SK-N-SH treated with all-trans-retinoic acid at 6 μM for 48 hours (cell line): ENCODE results near the gene BICDL1.
"Not testable (repeated sequence)": the region's sequence is repeated elsewhere in the genome, so short reads cannot be mapped to it uniquely, and the experiment has no call there.

Experiments
- ATAC-seq: fragments of 200-7000 bp; cut with Tn5 transposase; 3 replicates; pipeline ENCODE4 v1.9.1; 2020; ENCODE audit warnings: mild to moderate bottlenecking, moderate library complexity
- ARNTL ChIP-seq: fragments of 450-650 bp; formaldehyde crosslinking; IDR thresholded peaks from 2 replicates; pipeline ENCODE4 v1.5.0; 2020; ENCODE audit warnings: low read depth, mild to moderate bottlenecking, moderate library complexity, borderline replicate concordance
- BACH2 ChIP-seq: fragments of 250-450 bp; sonication (Bioruptor Pico); IDR thresholded peaks from 2 replicates; pipeline ENCODE4 v1.9.0; 2021; ENCODE audit warnings: mild to moderate bottlenecking, borderline replicate concordance
- CREB5 ChIP-seq: fragments of 250-450 bp; sonication (Bioruptor Pico); IDR thresholded peaks from 2 replicates; pipeline ENCODE4 v1.5.1; 2020; ENCODE audit warnings: low read depth, mild to moderate bottlenecking, moderate library complexity
- CSDC2 ChIP-seq: fragments of 250-450 bp; sonication (Bioruptor Pico); IDR thresholded peaks from 2 replicates; pipeline ENCODE4 v1.5.0; 2020; ENCODE audit warnings: mild to moderate bottlenecking, moderate library complexity
- CSRNP3 ChIP-seq: fragments of 250-450 bp; sonication (Bioruptor Pico); IDR thresholded peaks from 2 replicates; pipeline ENCODE4 v1.5.1; 2021; ENCODE audit warnings: mild to moderate bottlenecking, moderate library complexity
- ESRRG ChIP-seq: fragments of 250-450 bp; sonication (Bioruptor Pico); IDR thresholded peaks from 2 replicates; pipeline ENCODE4 v1.6.1; 2021; ENCODE audit warnings: mild to moderate bottlenecking
- GLIS3 ChIP-seq: fragments of 250-450 bp; sonication (Bioruptor Pico); IDR thresholded peaks from 2 replicates; pipeline ENCODE4 v1.5.0; 2020; ENCODE audit warnings: mild to moderate bottlenecking, moderate library complexity
- ISL1 ChIP-seq: fragments of 250-450 bp; sonication (Bioruptor Pico); IDR thresholded peaks from 2 replicates; pipeline ENCODE4 v2.1.2; 2022; ENCODE audit warnings: mild to moderate bottlenecking, moderate library complexity
- OSR1 ChIP-seq: fragments of 250-450 bp; sonication (Bioruptor Pico); IDR thresholded peaks from 2 replicates; pipeline ENCODE4 v1.8.0; 2022; ENCODE audit warnings: moderate library complexity, mild to moderate bottlenecking, inconsistent platforms
- PATZ1 ChIP-seq: fragments of 250-450 bp; sonication (Bioruptor Pico); IDR thresholded peaks from 2 replicates; pipeline ENCODE4 v1.8.0; 2020; ENCODE audit warnings: mild to moderate bottlenecking, moderate library complexity, borderline replicate concordance
- POU6F1 ChIP-seq: fragments of 250-450 bp; sonication (Bioruptor Pico); IDR thresholded peaks from 2 replicates; pipeline ENCODE4 v1.8.0; 2021; ENCODE audit warnings: low read depth, mild to moderate bottlenecking, moderate library complexity, borderline replicate concordance
- PPARA ChIP-seq: fragments of 250-450 bp; sonication (Bioruptor Pico); IDR thresholded peaks from 2 replicates; pipeline ENCODE4 v1.5.0; 2020; ENCODE audit warnings: mild to moderate bottlenecking, borderline replicate concordance
- RARB ChIP-seq: fragments of 250-450 bp; sonication (Bioruptor Pico); IDR thresholded peaks from 2 replicates; pipeline ENCODE4 v1.8.0; 2021; ENCODE audit warnings: mild to moderate bottlenecking, moderate library complexity
- SNAI2 ChIP-seq: fragments of 250-450 bp; sonication (Bioruptor Pico); IDR thresholded peaks from 2 replicates; pipeline ENCODE4 v1.5.0; 2020; ENCODE audit warnings: mild to moderate bottlenecking, moderate library complexity
- TCF4 ChIP-seq: fragments of 250-450 bp; sonication (Bioruptor Pico); IDR thresholded peaks from 2 replicates; pipeline ENCODE4 v1.8.0; 2021; ENCODE audit warnings: mild to moderate bottlenecking, moderate library complexity, borderline replicate concordance
- TOX ChIP-seq: fragments of 250-450 bp; sonication (Bioruptor Pico); IDR thresholded peaks from 2 replicates; pipeline ENCODE4 v1.8.0; 2021; ENCODE audit warnings: mild to moderate bottlenecking, moderate library complexity, borderline replicate concordance
- TSHZ2 ChIP-seq: fragments of 250-450 bp; sonication (Bioruptor Pico); IDR thresholded peaks from 2 replicates; pipeline ENCODE4 v1.5.0; 2020; ENCODE audit warnings: mild to moderate bottlenecking, moderate library complexity
- ZC3H10 ChIP-seq: fragments of 250-450 bp; sonication (Bioruptor Pico); IDR thresholded peaks from 2 replicates; pipeline ENCODE4 v1.5.1; 2021; ENCODE audit warnings: mild to moderate bottlenecking, moderate library complexity
- ZFP3 ChIP-seq: fragments of 250-450 bp; sonication (Bioruptor Pico); IDR thresholded peaks from 2 replicates; pipeline ENCODE4 v1.5.0; 2020; ENCODE audit warnings: mild to moderate bottlenecking, moderate library complexity
- ZNF565 ChIP-seq: fragments of 450-650 bp; formaldehyde crosslinking; conservative IDR thresholded peaks from 2 replicates; pipeline ENCODE4 v1.5.0; 2020; ENCODE audit warnings: low read depth, mild to moderate bottlenecking, moderate library complexity
- ZNF70 ChIP-seq: fragments of 450-650 bp; formaldehyde crosslinking; IDR thresholded peaks from 2 replicates; pipeline ENCODE4 v1.5.0; 2020; ENCODE audit warnings: mild to moderate bottlenecking, moderate library complexity
- ZNF8 ChIP-seq: fragments of 450-650 bp; formaldehyde crosslinking; IDR thresholded peaks from 2 replicates; pipeline ENCODE4 v1.5.0; 2020; ENCODE audit warnings: mild to moderate bottlenecking, moderate library complexity

BICDL1 gene

GRCh38 chr12:120039711-120040110 lies 50.7 kb downstream of the BICDL1 start:
- TF ChIP-seq ARNTL (CRISPR knock-in tag) (no peak), BACH2 (CRISPR knock-in tag) (no peak), RARB (no peak), GLIS3 (CRISPR knock-in tag) (no peak), ZNF70 (no peak), PATZ1 (CRISPR knock-in tag) (no peak), TSHZ2 (CRISPR knock-in tag) (no peak), ZC3H10 (CRISPR knock-in tag) (no peak), SNAI2 (no peak), TCF4 (no peak), CREB5 (CRISPR knock-in tag) (no peak)
- ATAC-seq: no peak

GRCh38 chr12:120041386-120042231 lies 52.6 kb downstream of the BICDL1 start:
- no peak for ATAC-seq
- TF ChIP-seq ZNF8 (no peak), TCF4 (no peak), ZNF565 (CRISPR knock-in tag) (no peak), SNAI2 (no peak), BACH2 (CRISPR knock-in tag) (no peak), CSRNP3 (CRISPR knock-in tag) (no peak), ZFP3 (no peak), OSR1 (CRISPR knock-in tag) (no peak), RARB (no peak), ESRRG (CRISPR knock-in tag) (no peak), ZC3H10 (CRISPR knock-in tag) (no peak), ISL1 (CRISPR knock-in tag) (no peak), PATZ1 (CRISPR knock-in tag) (no peak), CSDC2 (CRISPR knock-in tag) (no peak), ZNF70 (no peak)

GRCh38 chr12:120045367-120045766 lies 56.3 kb downstream of the BICDL1 start:
- not testable (repeated sequence) for ATAC-seq

- no peak for ATAC-seq
- TF ChIP-seq ZNF70 (no peak), POU6F1 (CRISPR knock-in tag) (no peak), ZNF8 (no peak), OSR1 (CRISPR knock-in tag) (no peak), ISL1 (CRISPR knock-in tag) (no peak), CREB5 (CRISPR knock-in tag) (no peak), SNAI2 (no peak), TOX (CRISPR knock-in tag) (no peak), ZFP3 (no peak), ARNTL (CRISPR knock-in tag) (no peak), ZC3H10 (CRISPR knock-in tag) (no peak), RARB (no peak), GLIS3 (CRISPR knock-in tag) (no peak), PPARA (CRISPR knock-in tag) (no peak), BACH2 (CRISPR knock-in tag) (no peak), TCF4 (no peak), CSDC2 (CRISPR knock-in tag) (no peak)
These were observed 58.0 kb downstream of the BICDL1 start for GRCh38 chr12:120047072-120047471.
